A549 treated with AZD9567 at 1 μM for 4 hours (cell line): Measurements from ENCODE around the gene ACCSL. TPM values are rescaled to one million over a fixed set of nuclear protein-coding genes. Genes with fewer than 3 reads are reported as not detected.

Experiments used
- total RNA-seq: library from RNA; stranded (reverse); fragments of 200-300 nt; extraction: Qiagen RNA extraction; gene quantifications from 5 replicates; pipeline ENCODE4 v1.2.3, GENCODE V29; 2022; ENCODE audit not compliant: insufficient read depth

The ACCSL gene
- not detected in 5 replicates for total RNA-seq

DNA sequence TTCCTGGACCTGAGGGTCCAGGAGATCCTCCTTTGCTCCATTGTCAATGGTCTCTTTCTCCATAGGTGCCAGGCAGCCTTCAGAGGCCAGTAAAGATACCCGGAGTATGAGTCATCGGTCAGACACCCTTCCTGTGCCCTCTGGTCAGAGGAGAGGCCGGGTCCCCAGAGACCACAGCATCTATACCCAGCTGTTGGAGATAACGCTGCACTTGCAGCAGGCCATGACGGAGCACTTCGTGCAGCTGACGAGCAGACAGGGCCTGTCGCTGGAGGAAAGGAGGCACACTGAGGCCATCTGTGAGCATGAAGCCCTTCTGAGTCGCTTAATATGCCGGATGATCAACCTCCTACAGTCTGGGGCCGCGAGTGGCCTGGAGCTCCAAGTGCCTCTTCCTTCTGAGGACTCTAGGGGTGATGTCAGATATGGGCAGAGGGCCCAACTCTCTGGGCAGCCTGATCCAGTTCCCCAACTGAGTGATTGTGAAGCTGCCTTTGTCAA is at the start of gene ACCSL:
Gene ACCSL, plus strand, starts transcription at position 51 of the 501 bp plus-strand sequence. Its CDS starts 56 bp downstream, at position 107.

GRCh38 chr11:44065841-44066731 is 18.3 kb downstream of the ACCSL start, which contains the start of gene ACCS:
Gene ACCS (plus strand): TSS chr11:44066270. CDS start chr11:44067628, 1,358 bp downstream.

DNA sequence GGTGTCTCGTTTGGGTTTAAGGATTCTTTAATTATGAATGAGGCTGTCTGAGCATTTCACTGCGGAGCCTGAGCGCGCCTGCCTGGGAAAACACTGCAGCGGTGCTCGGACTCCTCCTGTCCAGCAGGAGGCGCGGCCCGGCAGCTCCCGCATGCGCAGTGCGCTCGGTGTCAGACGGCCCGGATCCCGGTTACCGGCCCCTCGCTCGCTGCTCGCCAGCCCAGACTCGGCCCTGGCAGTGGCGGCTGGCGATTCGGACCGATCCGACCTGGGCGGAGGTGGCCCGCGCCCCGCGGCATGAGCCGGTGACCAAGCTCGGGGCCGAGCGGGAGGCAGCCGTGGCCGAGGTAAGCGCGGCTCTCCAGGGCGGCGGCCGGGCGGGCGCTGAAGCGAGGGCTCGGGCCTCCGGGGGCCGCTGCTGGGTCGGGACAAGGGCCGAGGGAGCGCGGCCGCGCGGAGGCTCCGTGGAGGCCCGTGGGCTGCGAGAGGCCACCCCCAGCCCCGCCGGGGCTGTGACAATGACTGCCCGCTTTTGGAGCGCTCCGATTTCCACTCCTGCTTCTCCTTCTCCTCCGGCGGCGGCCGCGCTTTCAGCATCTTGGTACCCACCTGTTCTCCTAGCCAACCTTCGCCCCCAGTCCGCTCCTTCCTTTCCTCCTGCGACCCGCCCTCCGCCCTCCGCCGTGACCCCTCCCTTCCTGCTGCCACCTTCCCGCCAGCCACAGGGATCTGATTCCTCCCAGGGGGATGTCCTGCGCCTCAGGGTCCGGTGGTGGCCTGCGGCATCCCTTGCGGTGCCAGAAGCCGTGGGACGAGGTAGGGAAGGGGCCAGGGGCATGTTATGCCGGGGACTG is 48.0 kb downstream of the ACCSL start, which contains the start of gene EXT2:
Gene EXT2, plus strand, starts transcription at position 173 of the 854 bp plus-strand sequence. CDS start 12,035 bp downstream, outside the sequence.

Other genes with a start within 250 kb of the ACCSL start
- gene ALKBH3, start 167.2 kb upstream of the ACCSL start, total RNA-seq: 21.6 to 35.7 TPM (median 24.1 TPM) in 5 replicates
- 2.7 to 4.2 TPM (median 3.5 TPM) in 4 of 5 replicates, not detected in the other for gene C11orf96, start 105.3 kb upstream of the ACCSL start, total RNA-seq
- 18.3 to 20.3 TPM (median 18.6 TPM) in 5 replicates for gene ACCS, start 18.3 kb downstream of the ACCSL start, total RNA-seq
- 55.4 to 59.6 TPM (median 58.1 TPM) in 5 replicates for gene EXT2, start 47.7 kb downstream of the ACCSL start, total RNA-seq